ENCODE measurements around the gene ELF1. TPM values are rescaled to one million over a fixed set of nuclear protein-coding genes. Genes with fewer than 3 reads are reported as not detected.

ELF1 gene
- total and polyA plus RNA-seq, 2 of the 8 experiments (the other 6 are each of a cell fraction or from before 2014, with no cell fraction given): 5.6 to 18.2 TPM

DNA sequence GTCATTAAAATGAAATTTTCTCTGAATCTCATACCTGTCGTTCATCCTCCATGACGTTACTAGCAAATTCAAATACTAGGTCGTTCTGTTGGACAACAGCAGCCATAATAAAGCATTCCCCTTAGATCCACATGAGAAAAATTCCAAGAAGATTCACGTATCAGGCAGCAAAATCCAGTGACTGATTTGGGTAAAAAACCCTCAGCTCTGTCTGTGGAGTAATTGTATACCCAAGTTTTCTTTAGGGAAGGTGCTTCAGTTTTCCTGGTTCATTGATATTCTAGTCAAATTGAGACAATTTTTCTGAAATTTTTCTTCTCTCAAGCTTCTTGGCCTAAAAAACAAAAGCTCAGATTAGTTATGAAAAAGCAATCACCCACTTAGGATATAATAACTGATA lies 37.2 kb downstream of the ELF1 start:
- no peak overlapping the region for H3K23ac ChIP-seq (ENCODE audit: insufficient read length)
- H3K4me3 ChIP-seq (ENCODE audit: extremely low read depth in 1 of 4, insufficient read depth in 2 of 4, low read depth in 3 of 4, low read length in 4 of 4): no peak overlapping the region
- H2BK15ac ChIP-seq (ENCODE audit: low read length): no peak overlapping the region
- H2BK20ac ChIP-seq (ENCODE audit: low read length): no peak overlapping the region
- no peak overlapping the region for H4K8ac ChIP-seq (ENCODE audit: extremely low read depth, insufficient read depth, low read length)
- no peak overlapping the region for H2BK12ac ChIP-seq (ENCODE audit: low read depth, low read length)
- no peak overlapping the region for H2AFZ ChIP-seq (ENCODE audit: low read length)
- no peak overlapping the region for H3K18ac ChIP-seq (ENCODE audit: extremely low read depth, low read length)
- no peak for DNase-seq (ENCODE audit: low read depth in 1 of 2, low spot score in 2 of 2)
- no peaks in the 10 kb centered on the region for H3K79me2 ChIP-seq (ENCODE audit: control insufficient read depth in 1 of 2, insufficient read depth in 2 of 2, low read length in 2 of 2)
- no peak overlapping the region for H2BK5ac ChIP-seq (ENCODE audit: low read depth, low read length)
- no peaks in the 10 kb centered on the region for H3K23me2 ChIP-seq (ENCODE audit: low read depth, low read length)
- ChIA-PET CTCF (ENCODE audit: partially characterized antibody) (interaction anchor here (0.6 to 1.0 kb wide), 2 partner anchors 75 to 197 kb away, joined by 3 read pairs; no protein-coding TSS in a partner anchor), POLR2A (ENCODE audit: partially characterized antibody) (no interaction called here)
- H3K27me3 ChIP-seq (replicated peaks in 1 of 4; ENCODE audit: control insufficient read depth in 3 of 4, extremely low read depth in 1 of 4, insufficient read depth in 3 of 4, low read length in 3 of 4): no peaks in the 10 kb centered on the region
- no peaks in the 10 kb centered on the region for H3K79me1 ChIP-seq (ENCODE audit: low read depth, low read length)
- H3K4me1 ChIP-seq (replicated peaks in 1 of 4; ENCODE audit: control insufficient read depth in 3 of 4, insufficient read depth in 4 of 4, low read length in 3 of 4): no peaks in the 10 kb centered on the region
- no peak overlapping the region for H3K4me2 ChIP-seq (ENCODE audit: insufficient read depth in 1 of 2, low read depth in 2 of 2, low read length in 2 of 2)
- H3K14ac ChIP-seq (ENCODE audit: insufficient read length): no peak overlapping the region
- H3K36me3 ChIP-seq (ENCODE audit: control insufficient read depth in 2 of 4, insufficient read depth in 4 of 4, low read length in 3 of 4): no peaks in the 10 kb centered on the region
- FAIRE-seq: no peak
- no peak overlapping the region for H2AK5ac ChIP-seq (ENCODE audit: low read depth, low read length)
- H4K20me1 ChIP-seq (replicated peaks in 1 of 2; ENCODE audit: control insufficient read depth in 1 of 2, insufficient read depth in 2 of 2, low read length in 2 of 2): no peaks in the 10 kb centered on the region
- no peak overlapping the region for H3K56ac ChIP-seq (replicated peaks; ENCODE audit: insufficient read length, low read depth, low read length)
- TF ChIP-seq GTF2F1 (IDR thresholded peaks at IDR 0.05; ENCODE audit: borderline replicate concordance, low read depth, low read length): no peak
- no peak overlapping the region for H3K4ac ChIP-seq (replicated peaks; ENCODE audit: insufficient read length, low read depth, low read length)
- WGBS, 2 experiments (ENCODE audit: extremely low coverage in 1 of 2, insufficient coverage in 1 of 2, insufficient read length in 1 of 2, insufficient replicate concordance in 2 of 2, low coverage in 1 of 2, low lambda C conversion rate in 2 of 2, missing lambda C conversion rate in 1 of 2): 91% methylated on average over 4 of the region's 4 CpGs; no CpG with 5 or more reads in 1 of the 2 experiments
- H2BK120ac ChIP-seq (replicated peaks; ENCODE audit: low read depth, low read length): no peak overlapping the region
- no peak overlapping the region for H4K5ac ChIP-seq (ENCODE audit: insufficient read length, low read depth, low read length)
- H3K9ac ChIP-seq (replicated peaks in 1 of 4; ENCODE audit: extremely low read depth in 1 of 4, low read depth in 3 of 4, low read length in 3 of 4): no peak overlapping the region
- H3K9me3 ChIP-seq (ENCODE audit: insufficient read depth in 2 of 2, low read depth in 1 of 2, low read length in 1 of 2): no peaks in the 10 kb centered on the region
- H3K27ac ChIP-seq (ENCODE audit: low read depth, low read length): no peak overlapping the region
- H4K91ac ChIP-seq (replicated peaks; ENCODE audit: insufficient read length, low read length): no peak overlapping the region
